Keratinocyte (primary cell): Measurements from ENCODE around the gene CAPN11.

Experiments used
- CTCF ChIP-seq, 3 experiments: IDR thresholded peaks in 1 of 3; conservative IDR thresholded peaks in 1 of 3; optimal IDR thresholded peaks in 1 of 3; 2 replicates in 2 of 3; 3 replicates in 1 of 3; pipeline versions ENCODE3 to v1.5.1; 2011; ENCODE audit warnings: low read length in 3 of 3, mild to moderate bottlenecking in 3 of 3, moderate library complexity in 2 of 3, control low read depth in 1 of 3, inconsistent platforms in 1 of 3; ENCODE audit not compliant: insufficient read depth in 2 of 3; ENCODE audit errors: extremely low read depth in 1 of 3
- EZH2 ChIP-seq: IDR thresholded peaks from one replicate; pipeline ENCODE4 v1.6.1; 2012; ENCODE audit warnings: inconsistent platforms, mild to moderate bottlenecking, low read length, moderate library complexity

GRCh38 chr6:44162876-44163625 is 4.4 kb downstream of the CAPN11 start:
- TF ChIP-seq EZH2 (no peak), CTCF (optimal IDR thresholded peaks at IDR 0.05 in 1 of 3, IDR thresholded peaks at IDR 0.05 in 1 of 3, conservative IDR thresholded peaks at IDR 0.05 in 1 of 3; ENCODE audit: extremely low read depth in 1 of 3, insufficient read depth in 2 of 3, low read length in 3 of 3) (no peak)
